Measurements from ENCODE around the gene ANXA11.

DNA sequence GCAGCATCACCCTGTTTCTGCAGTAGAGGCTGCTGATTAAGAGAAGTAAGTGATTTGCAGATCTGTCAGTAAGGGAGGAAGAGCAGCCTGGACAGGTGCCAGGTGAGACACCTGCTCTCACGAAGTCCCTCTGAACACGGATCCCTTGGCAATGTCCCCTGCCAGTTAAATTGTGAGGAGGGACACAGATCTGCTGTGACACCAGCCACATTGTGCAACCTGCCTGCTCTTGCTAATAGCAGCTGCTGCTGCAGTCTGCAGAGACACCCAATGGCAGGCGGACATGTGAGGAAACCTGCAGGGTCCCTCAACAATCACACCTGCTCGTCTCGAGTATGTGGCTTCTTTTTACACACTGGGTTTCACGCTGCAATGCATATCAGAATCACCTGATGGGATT, 31.9 kb downstream of the ANXA11 start:
- no peak for TF ChIP-seq CTCF (IDR thresholded peaks at IDR 0.05)
- TF ChIP-seq POLR2A (IDR thresholded peaks at IDR 0.05) = no peak
- no peak for TF ChIP-seq POLR2AphosphoS5 (IDR thresholded peaks at IDR 0.05)

Data from breast epithelium (tissue), 3 donors.